Endothelial cell of umbilical vein (primary cell): ENCODE results near the gene SEC62. TPM values are rescaled to one million over a fixed set of nuclear protein-coding genes. Genes with fewer than 3 reads are reported as not detected.

ENCODE experiments used
- BruUV-seq: library from RNA; stranded (reverse); fragments of 400-500 nt; replicated peaks from 2 replicates; lab custom pipeline; 2021; lab: Mats Ljungman, UMichigan
- CTCF ChIA-PET: fragments of 300-600, 350-600 bp; sonication (Branson Sonifier 250); formaldehyde crosslinking; loops from one replicate; lab custom pipeline; 2021; ENCODE audit warnings: antibody characterized with exemption, inconsistent platforms; lab: Charles Lee
- POLR2A ChIA-PET: fragments of 300-600, 350-600 bp; sonication (Branson Sonifier 250); formaldehyde crosslinking; loops from one replicate; lab custom pipeline; 2021; ENCODE audit warnings: antibody characterized with exemption, inconsistent platforms; lab: Charles Lee
- DNase-seq: peaks from one replicate; pipeline ENCODE4 v3.0.0-alpha.2; 2011; ENCODE audit warnings: low read depth, low spot score
- FAIRE-seq: peaks from 2 replicates; lab custom pipeline; 2011; peaks lifted over from hg19 to GRCh38; lab: Jason Lieb, UNC
- H2AFZ ChIP-seq: 2 replicates; pipeline ENCODE4 v1.6.0; 2012; ENCODE audit warnings: low read depth, low read length, control low read depth, inconsistent platforms
- H3K27ac ChIP-seq: 2 replicates; pipeline ENCODE4 v1.5.1; 2011; ENCODE audit warnings: low read depth, mild to moderate bottlenecking, control low read depth, low read length, moderate library complexity; ENCODE audit not compliant: insufficient read depth
- H3K27me3 ChIP-seq, 2 experiments: 2 replicates each; pipeline versions ENCODE4 v1.6.0 to v1.6.1; 2011; ENCODE audit warnings: low read length in 2 of 2, mixed read lengths in 1 of 2; ENCODE audit not compliant: control insufficient read depth in 2 of 2, insufficient read depth in 2 of 2
- H3K36me3 ChIP-seq, 2 experiments: 2 replicates in 1 of 2; 3 replicates in 1 of 2; pipeline ENCODE4 v1.5.1; 2011; ENCODE audit warnings: low read length in 2 of 2, mild to moderate bottlenecking in 1 of 2, moderate library complexity in 1 of 2; ENCODE audit not compliant: control insufficient read depth in 2 of 2, insufficient read depth in 2 of 2; ENCODE audit errors: extremely low read depth in 1 of 2
- H3K4me1 ChIP-seq: 3 replicates; pipeline ENCODE4 v1.5.1; 2011; ENCODE audit warnings: mild to moderate bottlenecking, low read length; ENCODE audit not compliant: control insufficient read depth, insufficient read depth; ENCODE audit errors: extremely low read depth
- H3K4me2 ChIP-seq: 2 replicates; pipeline ENCODE4 v1.6.1; 2011; ENCODE audit warnings: low read length, control low read depth, mixed read lengths; ENCODE audit not compliant: insufficient read depth
- H3K4me3 ChIP-seq, 3 experiments: fragments of 200-600 bp in 1 of 3; sonication (generic), shearing (Covaris generic) in 1 of 3; replicated peaks in 1 of 3; 2 replicates each; pipeline ENCODE4 v1.5.1; 2011 to 2016; ENCODE audit warnings: control low read depth in 3 of 3, low read length in 3 of 3, mild to moderate bottlenecking in 2 of 3, inconsistent platforms in 1 of 3, low read depth in 1 of 3, moderate library complexity in 1 of 3; ENCODE audit not compliant: insufficient read depth in 1 of 3
- H3K79me2 ChIP-seq: 2 replicates; pipeline ENCODE4 v1.6.0; 2012; ENCODE audit warnings: low read length, inconsistent platforms; ENCODE audit not compliant: control insufficient read depth, insufficient read depth
- H3K9ac ChIP-seq: replicated peaks from 2 replicates; pipeline ENCODE3; 2011; ENCODE audit warnings: low read length, control low read depth; ENCODE audit not compliant: insufficient read depth; ENCODE audit errors: extremely low read depth
- H3K9me1 ChIP-seq: replicated peaks from 3 replicates; pipeline ENCODE4 v1.6.0; 2011; ENCODE audit warnings: mild to moderate bottlenecking, low read length; ENCODE audit not compliant: control insufficient read depth, insufficient read depth; ENCODE audit errors: extremely low read depth
- H3K9me3 ChIP-seq: replicated peaks from 2 replicates; pipeline ENCODE4 v1.5.1; 2012; ENCODE audit warnings: low read length, inconsistent platforms; ENCODE audit not compliant: control insufficient read depth, insufficient read depth
- H4K20me1 ChIP-seq: replicated peaks from 2 replicates; pipeline ENCODE3; 2011; ENCODE audit warnings: mild to moderate bottlenecking, low read length; ENCODE audit not compliant: control insufficient read depth, insufficient read depth; ENCODE audit errors: extremely low read depth
- EZH2 ChIP-seq: IDR thresholded peaks from 2 replicates; pipeline ENCODE4 v1.6.1; 2012; ENCODE audit warnings: borderline replicate concordance, low read depth, mild to moderate bottlenecking, moderate library complexity, low read length, inconsistent platforms; ENCODE audit not compliant: severe bottlenecking
- FOS ChIP-seq: IDR thresholded peaks from 2 replicates; pipeline ENCODE4 v1.6.1; 2011; ENCODE audit warnings: mild to moderate bottlenecking, low read length, moderate library complexity, borderline replicate concordance; ENCODE audit not compliant: insufficient read depth
- GATA2 ChIP-seq: IDR thresholded peaks from 2 replicates; pipeline ENCODE4 v1.7.0; 2011; ENCODE audit warnings: low read depth, mild to moderate bottlenecking, moderate library complexity, mixed read lengths, low read length; ENCODE audit not compliant: insufficient read length, insufficient read depth
- JUN ChIP-seq: IDR thresholded peaks from 2 replicates; pipeline ENCODE4 v1.6.1; 2011; ENCODE audit warnings: borderline replicate concordance, low read depth; ENCODE audit not compliant: insufficient read length, insufficient read depth
- MYC ChIP-seq: IDR thresholded peaks from one replicate; pipeline ENCODE4 v1.6.1; 2011; ENCODE audit warnings: mild to moderate bottlenecking, low read depth, low read length
- POLR2A ChIP-seq: IDR thresholded peaks from 2 replicates; pipeline ENCODE4 v1.6.1; 2012; ENCODE audit warnings: low read depth, mild to moderate bottlenecking, control low read depth, low read length
- POLR2AphosphoS5 ChIP-seq: IDR thresholded peaks from 2 replicates; pipeline ENCODE4 v1.6.1; 2012; ENCODE audit warnings: low read depth, mild to moderate bottlenecking, control low read depth, low read length, moderate library complexity; ENCODE audit not compliant: insufficient read depth
- dilution Hi-C: fragments of 300-500 bp; cut with MboI; formaldehyde crosslinking; loops from one replicate; pipeline ENCODE4 v1.15.0; 2019; ENCODE audit warnings: low sequenced_read_pairs; ENCODE audit not compliant: extremely low pct_ligation_motif_present
- intact Hi-C: fragments of 100-400 bp; cut with micrococcal nuclease; formaldehyde crosslinking; loops from one replicate; pipeline ENCODE4 v1.10.0; 2022
- polyA plus RNA-seq, 4 experiments: library from polyadenylated mRNA; depleted of rRNA in 3 of 4; stranded (reverse) in 3 of 4; unstranded in 1 of 4; fragments of >200 nt; gene quantifications; 2 replicates each; pipeline versions ENCODE4 v1.2.1 to v1.2.3, GENCODE V29; 2011 to 2012; ENCODE audit warnings: missing spikeins in 1 of 4
- total RNA-seq: library from RNA; stranded (reverse); gene quantifications from 2 replicates; pipeline ENCODE4 v1.2.3, GENCODE V29; 2021
- TF ChIP-seq, protein P1 (sequence below): IDR thresholded peaks from 2 replicates; pipeline ENCODE4 v1.6.1; 2011; ENCODE audit not compliant: insufficient read depth, insufficient read length
- TF ChIP-seq, protein P2 (sequence below), 2 donors: IDR thresholded peaks; 1 replicate in 1 of 2; 2 replicates in 1 of 2; pipeline ENCODE4 v1.5.1; 2011; ENCODE audit warnings: low read length in 2 of 2, mild to moderate bottlenecking in 2 of 2, moderate library complexity in 2 of 2, control low read depth in 1 of 2, inconsistent platforms in 1 of 2, low read depth in 1 of 2; ENCODE audit not compliant: insufficient read depth in 1 of 2; ENCODE audit errors: extremely low read depth in 1 of 2

SEC62 gene
- total and polyA plus RNA-seq, 2 donors (not counting 3 experiments of a cell fraction or from before 2014, with no cell fraction given) = 90.7 to 90.8 TPM

DNA sequence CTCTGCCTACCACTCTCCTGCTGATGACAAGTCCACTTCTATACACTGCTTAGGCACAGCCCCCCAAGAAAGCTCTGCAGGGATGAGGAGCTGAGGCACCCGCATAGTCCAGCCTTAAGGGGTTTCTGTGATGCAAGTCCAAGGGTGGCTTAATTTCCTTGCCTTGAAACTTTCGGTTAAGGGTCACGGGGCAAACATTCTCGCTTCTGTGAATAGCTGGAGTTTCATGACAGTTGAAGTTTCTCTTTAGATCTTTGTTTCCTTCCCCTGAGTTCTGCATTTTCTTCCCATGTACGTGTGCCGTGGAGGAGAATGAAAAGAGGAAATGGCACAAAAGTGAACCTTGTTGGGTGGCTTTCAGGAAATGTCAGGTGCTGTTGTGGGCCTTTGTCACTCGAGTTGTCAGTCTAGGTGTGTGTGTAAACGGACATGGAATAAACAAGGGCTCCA, 78.2 kb downstream of the SEC62 start:
- dilution Hi-C loops = no loop called here
- no TSS peak for BruUV-seq
- TF ChIP-seq JUN (no peak), POLR2A (no peak), GATA2 (no peak), FOS (no peak), POLR2AphosphoS5 (no peak)
- TF ChIP-seq, protein P1, sequence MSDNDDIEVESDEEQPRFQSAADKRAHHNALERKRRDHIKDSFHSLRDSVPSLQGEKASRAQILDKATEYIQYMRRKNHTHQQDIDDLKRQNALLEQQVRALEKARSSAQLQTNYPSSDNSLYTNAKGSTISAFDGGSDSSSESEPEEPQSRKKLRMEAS = no peak
- no peaks in the 10 kb centered on the region for H3K36me3 ChIP-seq
- no peaks in the 10 kb centered on the region for H3K79me2 ChIP-seq
- H3K9ac ChIP-seq = no peak overlapping the region
- no peak overlapping the region for H3K4me2 ChIP-seq
- CTCF ChIA-PET = interaction anchor here (0.8 kb wide), 1 partner anchor 10 kb away, joined by 4 read pairs; no protein-coding TSS in a partner anchor
- no peak overlapping the region for H2AFZ ChIP-seq
- H3K9me3 ChIP-seq = no peaks in the 10 kb centered on the region
- H3K4me3 ChIP-seq = no peak overlapping the region
- no peak overlapping the region for H3K27ac ChIP-seq
- H3K9me1 ChIP-seq = no peaks in the 10 kb centered on the region
- POLR2A ChIA-PET = no interaction called here
- FAIRE-seq = no peak
- peaks cover 13 to 16% of the 10 kb centered on the region in 2 experiments for H3K27me3 ChIP-seq
- no peaks in the 10 kb centered on the region for H4K20me1 ChIP-seq
- H3K4me1 ChIP-seq = peaks cover 4% of the 10 kb centered on the region
- intact Hi-C loops = no loop called here
- DNase-seq = no peak

DNA sequence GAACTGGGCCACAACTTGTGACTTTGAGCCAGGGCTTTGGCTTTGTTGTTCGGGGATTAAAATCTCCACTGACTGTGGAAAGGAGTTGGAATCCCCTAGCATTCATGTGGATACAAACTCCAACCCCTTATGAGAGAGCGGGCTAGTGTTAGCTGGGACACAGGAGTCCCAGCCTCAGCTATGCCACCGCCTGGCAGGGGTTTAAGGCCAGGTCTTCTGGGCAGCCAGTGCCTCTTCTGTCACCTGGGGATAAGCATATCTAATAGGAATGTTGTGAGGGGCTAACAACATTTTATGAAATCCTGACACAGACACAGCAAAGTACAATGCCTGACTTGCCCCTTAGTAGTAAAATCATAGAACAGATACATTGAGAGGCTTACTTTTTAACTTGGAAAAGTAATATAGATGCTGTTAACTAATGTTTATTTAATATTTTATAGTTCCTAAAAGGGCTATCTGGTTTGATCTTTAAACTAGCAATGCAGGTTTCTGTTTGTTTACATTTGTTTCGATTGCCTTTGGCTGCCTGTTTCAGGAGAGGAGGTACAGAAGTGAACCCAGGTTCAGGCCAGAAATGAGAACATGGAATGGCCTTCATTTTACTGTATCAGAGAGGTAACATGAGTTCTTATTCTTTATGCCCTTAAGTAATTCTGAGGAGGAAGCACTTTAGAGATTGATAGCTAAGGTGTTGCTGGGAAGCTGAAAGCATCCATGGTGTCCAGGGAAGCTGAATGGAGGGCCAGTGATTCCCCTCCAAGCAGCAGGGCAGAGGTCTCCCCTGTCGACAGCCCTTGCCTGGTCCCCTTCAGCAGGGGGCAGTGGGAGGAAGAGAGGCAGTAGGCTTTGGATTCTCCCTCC, 79.9 kb downstream of the SEC62 start:
- no peak overlapping the region for H3K4me3 ChIP-seq
- no peak overlapping the region for H3K9ac ChIP-seq
- no TSS peak for BruUV-seq
- DNase-seq (no peak), FAIRE-seq (no peak)
- no peaks in the 10 kb centered on the region for H3K9me3 ChIP-seq
- ChIA-PET CTCF (interaction anchor here (0.9 to 1.3 kb wide), 3 partner anchors 8 to 165 kb away, joined by 3 to 4 read pairs (median 4); partner anchors contain the start of gene GPR160), POLR2A (interaction anchor here (0.6 kb wide), 1 partner anchor 804 kb away, joined by 3 read pairs; no protein-coding TSS in a partner anchor)
- intact Hi-C loops = no loop called here
- H3K79me2 ChIP-seq = no peaks in the 10 kb centered on the region
- H3K4me2 ChIP-seq = no peak overlapping the region
- no peak overlapping the region for H2AFZ ChIP-seq
- H3K27me3 ChIP-seq = peaks cover 4 to 5% of the 10 kb centered on the region in 2 experiments
- H3K9me1 ChIP-seq = no peaks in the 10 kb centered on the region
- TF ChIP-seq EZH2 = no peak
- TF ChIP-seq, protein P2, sequence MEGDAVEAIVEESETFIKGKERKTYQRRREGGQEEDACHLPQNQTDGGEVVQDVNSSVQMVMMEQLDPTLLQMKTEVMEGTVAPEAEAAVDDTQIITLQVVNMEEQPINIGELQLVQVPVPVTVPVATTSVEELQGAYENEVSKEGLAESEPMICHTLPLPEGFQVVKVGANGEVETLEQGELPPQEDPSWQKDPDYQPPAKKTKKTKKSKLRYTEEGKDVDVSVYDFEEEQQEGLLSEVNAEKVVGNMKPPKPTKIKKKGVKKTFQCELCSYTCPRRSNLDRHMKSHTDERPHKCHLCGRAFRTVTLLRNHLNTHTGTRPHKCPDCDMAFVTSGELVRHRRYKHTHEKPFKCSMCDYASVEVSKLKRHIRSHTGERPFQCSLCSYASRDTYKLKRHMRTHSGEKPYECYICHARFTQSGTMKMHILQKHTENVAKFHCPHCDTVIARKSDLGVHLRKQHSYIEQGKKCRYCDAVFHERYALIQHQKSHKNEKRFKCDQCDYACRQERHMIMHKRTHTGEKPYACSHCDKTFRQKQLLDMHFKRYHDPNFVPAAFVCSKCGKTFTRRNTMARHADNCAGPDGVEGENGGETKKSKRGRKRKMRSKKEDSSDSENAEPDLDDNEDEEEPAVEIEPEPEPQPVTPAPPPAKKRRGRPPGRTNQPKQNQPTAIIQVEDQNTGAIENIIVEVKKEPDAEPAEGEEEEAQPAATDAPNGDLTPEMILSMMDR (IDR thresholded peaks at IDR 0.05; ENCODE audit: extremely low read depth in 1 of 2, insufficient read depth in 1 of 2, low read depth in 1 of 2, low read length in 2 of 2) = no peak
- no peak for TF ChIP-seq GATA2
- TF ChIP-seq POLR2A = no peak
- TF ChIP-seq FOS = no peak
- TF ChIP-seq, protein P1 = no peak
- no peak for TF ChIP-seq JUN
- no peak for TF ChIP-seq MYC
- TF ChIP-seq POLR2AphosphoS5 = no peak
- peaks cover 5% of the 10 kb centered on the region for H3K4me1 ChIP-seq
- H4K20me1 ChIP-seq = no peaks in the 10 kb centered on the region
- dilution Hi-C loops = no loop called here
- no peaks in the 10 kb centered on the region for H3K36me3 ChIP-seq
- H3K27ac ChIP-seq = no peak overlapping the region
